ENCODE data around the gene BRD3OS. TPM values are rescaled to one million over a fixed set of nuclear protein-coding genes. Genes with fewer than 3 reads are reported as not detected.

Gene BRD3OS
- total and polyA plus RNA-seq, 2 of the 13 experiments (the other 11 are each of a cell fraction or from before 2014, with no cell fraction given), result 4.9 to 5.7 TPM

DNA sequence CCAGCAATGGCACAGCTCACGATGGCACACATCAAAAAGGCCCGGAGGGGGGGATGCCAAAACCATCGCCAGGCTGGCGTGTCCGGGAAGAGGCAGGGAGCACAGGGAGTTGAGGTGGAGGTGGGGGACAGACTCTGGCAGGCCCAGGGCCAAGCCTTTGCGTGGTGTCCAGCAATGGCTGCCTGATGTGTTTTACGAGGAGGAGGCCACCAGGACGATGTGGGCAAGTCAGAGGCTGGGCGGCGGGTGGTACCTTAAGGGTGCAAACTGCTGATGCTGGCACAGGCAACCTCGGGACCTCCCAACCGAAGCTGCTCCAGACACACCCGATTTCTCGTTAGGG is 37.9 kb upstream of the BRD3OS start (continued):
- TF ChIP-seq PRDM4 (CRISPR knock-in tag; IDR thresholded peaks at IDR 0.05; ENCODE audit: borderline replicate concordance) (no peak), CTCF (CRISPR knock-in tag; IDR thresholded peaks at IDR 0.05) (no peak), ATF5 (CRISPR knock-in tag; IDR thresholded peaks at IDR 0.05; ENCODE audit: low read depth) (no peak), GZF1 (CRISPR knock-in tag; IDR thresholded peaks at IDR 0.05) (no peak), SNAI1 (CRISPR knock-in tag; IDR thresholded peaks at IDR 0.05; ENCODE audit: borderline replicate concordance) (no peak), SMYD3 (CRISPR knock-in tag; IDR thresholded peaks at IDR 0.05) (no peak), THAP9 (CRISPR knock-in tag; IDR thresholded peaks at IDR 0.05; ENCODE audit: borderline replicate concordance) (no peak), ZNF839 (CRISPR knock-in tag; IDR thresholded peaks at IDR 0.05; ENCODE audit: borderline replicate concordance) (no peak), POLR2G (IDR thresholded peaks at IDR 0.05; ENCODE audit: low read depth, low read length) (no peak), ZNF672 (CRISPR knock-in tag; IDR thresholded peaks at IDR 0.05) (no peak), ZNF782 (CRISPR knock-in tag; IDR thresholded peaks at IDR 0.05; ENCODE audit: borderline replicate concordance) (no peak), ZNF546 (CRISPR knock-in tag; conservative IDR thresholded peaks at IDR 0.05) (no peak)
